ENCODE data around the gene TAF1B.
A peak's percentile ranks its signal among the peaks of the same experiment; 100 is the strongest.

TAF1B gene

DNA sequence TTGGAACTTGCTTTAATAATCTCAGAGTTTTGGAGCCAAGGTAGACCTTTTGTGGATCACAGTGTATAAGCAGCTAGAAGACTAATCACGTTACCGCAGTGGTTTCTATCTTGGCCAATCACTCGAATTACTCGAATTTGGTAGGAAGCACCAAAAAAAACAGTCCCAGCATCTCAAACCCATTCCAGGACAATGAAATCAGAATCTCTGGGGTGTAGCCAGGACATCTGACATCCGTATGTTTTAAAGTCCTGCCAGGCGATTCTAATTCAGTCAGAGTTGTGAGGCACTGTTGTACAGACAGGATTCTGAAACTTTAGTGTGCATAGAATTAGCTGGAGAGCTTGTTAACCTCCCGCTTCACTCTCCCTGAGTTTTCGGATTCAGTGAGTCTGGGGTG is 139.0 kb downstream of the TAF1B start:
- Histone ChIP-seq H3K4me1 (peaks cover 0 to 16% (median 1%) of the 10 kb centered on the region in 10 experiments; a peak in 11 of 20 replicates), H3K9me3 (replicated peaks in 1 of 11) (peaks cover 5 to 16% (median 14%) of the 10 kb centered on the region in 11 experiments; a peak in 20 of 22 replicates), H3K27ac (no peak overlapping the region), H3K4me2 (no peak overlapping the region), H3K36me3 (no peaks in the 10 kb centered on the region), H3K27me3 (no peaks in the 10 kb centered on the region), H4K20me1 (no peaks in the 10 kb centered on the region), H3K9ac (no peak overlapping the region), H3K4me3 (no peak overlapping the region)
- TF ChIP-seq Cebpa-rat (IDR thresholded peaks at IDR 0.05) = no peak

GRCh38 chr2:9982891-9983290 is 139.6 kb downstream of the TAF1B start:
- Histone ChIP-seq H3K9ac (no peak overlapping the region), H4K20me1 (no peaks in the 10 kb centered on the region), H3K4me1 (peaks cover 0 to 16% (median 8%) of the 10 kb centered on the region in 10 experiments; a peak in 15 of 20 replicates), H3K4me3 (no peak overlapping the region), H3K9me3 (replicated peaks in 1 of 11) (peaks cover 2 to 10% (median 8%) of the 10 kb centered on the region in 11 experiments; a peak in 18 of 22 replicates), H3K27me3 (no peaks in the 10 kb centered on the region), H3K4me2 (no peak overlapping the region), H3K27ac (no peak overlapping the region), H3K36me3 (no peaks in the 10 kb centered on the region)
- TF ChIP-seq Cebpa-rat (IDR thresholded peaks at IDR 0.05) = no peak

DNA sequence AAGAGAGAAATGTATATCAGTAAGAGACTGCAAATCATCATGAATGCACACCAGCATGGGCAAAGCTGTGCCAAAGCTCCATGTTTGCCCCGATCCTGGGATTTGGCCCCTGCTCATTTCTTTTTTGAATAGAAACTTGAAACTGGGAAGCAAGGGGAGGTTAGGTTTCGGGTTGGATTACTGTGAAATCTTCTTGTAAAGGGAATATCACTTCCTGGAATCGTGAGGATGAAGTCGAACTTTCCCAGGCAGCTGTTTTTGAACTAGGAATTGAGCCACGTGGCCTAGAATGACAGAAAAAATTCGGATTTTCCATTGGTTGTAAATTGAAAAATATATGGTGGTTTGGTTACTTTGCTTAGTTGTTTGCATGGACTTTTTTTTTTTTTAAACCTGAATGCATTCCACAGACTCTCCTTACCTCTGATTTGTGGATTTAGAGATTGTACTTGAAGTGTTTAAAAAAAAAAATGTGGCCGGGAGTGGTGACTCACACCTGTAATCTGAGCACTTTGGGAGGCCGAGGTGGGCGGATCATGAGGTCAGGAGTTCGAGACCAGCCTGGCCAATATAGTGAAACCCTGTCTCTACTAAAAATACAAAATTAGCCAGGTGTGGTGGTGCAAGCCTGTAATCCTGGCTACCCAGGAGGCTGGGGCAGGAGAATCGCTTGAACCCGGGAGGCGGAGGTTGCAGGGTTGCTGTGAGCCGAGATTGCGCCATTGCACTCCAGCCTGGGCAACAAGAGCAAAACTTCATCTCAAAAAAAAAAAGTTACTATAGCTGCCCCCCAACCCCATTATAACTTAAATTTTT is 140.3 kb downstream of the TAF1B start:
- Histone ChIP-seq H4K20me1 (no peaks in the 10 kb centered on the region), H3K4me2 (peak overlapping the region in 3 of 11 experiments; percentile 5 to 49 (median 46); a peak in 4 of 22 replicates), H3K4me1 (peaks cover 0 to 16% (median 11%) of the 10 kb centered on the region in 10 experiments; a peak in 15 of 20 replicates), H3K9me3 (replicated peaks in 1 of 11) (peaks cover 0 to 3% (median under 1%) of the 10 kb centered on the region in 11 experiments; a peak in 7 of 22 replicates), H3K4me3 (no peak overlapping the region), H3K9ac (no peak overlapping the region), H3K27ac (no peak overlapping the region), H3K36me3 (no peaks in the 10 kb centered on the region), H3K27me3 (no peaks in the 10 kb centered on the region)
- no peak; a peak in 1 of 22 replicates for TF ChIP-seq Cebpa-rat (IDR thresholded peaks at IDR 0.05)

Measured in BLaER1 treated with 17β-estradiol and CSF1 and Interleukin-3, amounts not matched to agents 10 nM and 100 nM (cell line).